ENCODE results near the gene PPARGC1A.

The PPARGC1A gene, protein sequence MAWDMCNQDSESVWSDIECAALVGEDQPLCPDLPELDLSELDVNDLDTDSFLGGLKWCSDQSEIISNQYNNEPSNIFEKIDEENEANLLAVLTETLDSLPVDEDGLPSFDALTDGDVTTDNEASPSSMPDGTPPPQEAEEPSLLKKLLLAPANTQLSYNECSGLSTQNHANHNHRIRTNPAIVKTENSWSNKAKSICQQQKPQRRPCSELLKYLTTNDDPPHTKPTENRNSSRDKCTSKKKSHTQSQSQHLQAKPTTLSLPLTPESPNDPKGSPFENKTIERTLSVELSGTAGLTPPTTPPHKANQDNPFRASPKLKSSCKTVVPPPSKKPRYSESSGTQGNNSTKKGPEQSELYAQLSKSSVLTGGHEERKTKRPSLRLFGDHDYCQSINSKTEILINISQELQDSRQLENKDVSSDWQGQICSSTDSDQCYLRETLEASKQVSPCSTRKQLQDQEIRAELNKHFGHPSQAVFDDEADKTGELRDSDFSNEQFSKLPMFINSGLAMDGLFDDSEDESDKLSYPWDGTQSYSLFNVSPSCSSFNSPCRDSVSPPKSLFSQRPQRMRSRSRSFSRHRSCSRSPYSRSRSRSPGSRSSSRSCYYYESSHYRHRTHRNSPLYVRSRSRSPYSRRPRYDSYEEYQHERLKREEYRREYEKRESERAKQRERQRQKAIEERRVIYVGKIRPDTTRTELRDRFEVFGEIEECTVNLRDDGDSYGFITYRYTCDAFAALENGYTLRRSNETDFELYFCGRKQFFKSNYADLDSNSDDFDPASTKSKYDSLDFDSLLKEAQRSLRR

GRCh38 chr4:23889814-23890341, at the start of gene PPARGC1A:
PPARGC1A (minus strand) TSS chr4:23890047; CDS start chr4:23889957, 90 bp downstream.
- intact Hi-C loops (cut with DNase I; ENCODE audit: low total_unique reads) = no loop called here

DNA sequence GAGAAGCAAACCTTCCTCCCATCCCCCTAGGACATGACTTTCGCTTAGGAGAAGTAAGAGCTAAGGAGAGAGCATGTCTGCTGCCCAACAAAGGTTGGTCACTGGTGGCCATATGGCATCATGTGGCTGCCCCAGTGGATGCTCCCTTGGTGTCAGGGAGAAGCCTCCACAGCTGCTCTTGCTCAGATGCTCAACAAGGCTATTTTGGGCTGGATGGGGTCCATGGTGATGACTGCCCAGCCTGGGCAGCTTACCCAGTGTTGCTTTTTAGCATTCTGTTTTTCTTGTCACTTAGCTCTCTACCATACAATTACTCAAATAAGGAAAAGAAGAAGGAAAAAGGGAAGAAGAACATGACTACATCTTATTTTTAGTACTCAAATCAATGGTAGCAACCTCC, 48.9 kb upstream of the PPARGC1A start:
- Histone ChIP-seq H3K4me1 (peaks cover 0 to 6% (median 2%) of the 10 kb centered on the region in 4 donors), H3K9me3 (no peaks in the 10 kb centered on the region), H3K27ac (no peak overlapping the region), H3K27me3 (no peaks in the 10 kb centered on the region), H3K36me3 (no peaks in the 10 kb centered on the region), H3K4me3 (no peak overlapping the region)
- no peak for DNase-seq
- intact Hi-C loops (cut with DNase I; ENCODE audit: low total_unique reads) = no loop called here
- TF ChIP-seq CTCF (IDR thresholded peaks at IDR 0.05) = no peak

More at GRCh38 chr4:23889814-23890341, at the start of gene PPARGC1A:
- Histone ChIP-seq H3K9me3 (no peaks in the 10 kb centered on the region), H3K36me3 (no peaks in the 10 kb centered on the region), H3K4me3 (peak within 1 kb of the TSS; percentile 56 to 58), H3K27me3 (no peaks in the 10 kb centered on the region), H3K27ac (peak within 1 kb of the TSS; percentile 72 to 81), H3K4me1 (peaks cover 0 to 19% (median 1%) of the 10 kb centered on the region in 4 donors)
- peak; percentile 66 to 84 for DNase-seq
- no peak for TF ChIP-seq CTCF (IDR thresholded peaks at IDR 0.05)

- Histone ChIP-seq H3K4me1 (peaks cover 0 to 6% (median 2%) of the 10 kb centered on the region in 4 donors), H3K4me3 (no peak overlapping the region), H3K27ac (no peak overlapping the region), H3K36me3 (no peaks in the 10 kb centered on the region), H3K9me3 (no peaks in the 10 kb centered on the region), H3K27me3 (no peaks in the 10 kb centered on the region)
- no peak for DNase-seq
- intact Hi-C loops (cut with DNase I; ENCODE audit: low total_unique reads) = no loop called here
- no peak for TF ChIP-seq CTCF (IDR thresholded peaks at IDR 0.05)
Measured at GRCh38 chr4:23937173-23937572, 47.3 kb upstream of the PPARGC1A start.

- peaks cover 0 to 20% (median 7%) of the 10 kb centered on the region in 4 donors for H3K4me1 ChIP-seq
- no peak for TF ChIP-seq CTCF (IDR thresholded peaks at IDR 0.05)
- no peaks in the 10 kb centered on the region for H3K36me3 ChIP-seq
- H3K4me3 ChIP-seq = no peak overlapping the region
- no peaks in the 10 kb centered on the region for H3K27me3 ChIP-seq
- H3K27ac ChIP-seq = no peak overlapping the region
- H3K9me3 ChIP-seq = no peaks in the 10 kb centered on the region
- peak; percentile 84 to 89 for DNase-seq
- intact Hi-C loops (cut with DNase I; ENCODE audit: low total_unique reads) = no loop called here
Measured at GRCh38 chr4:23934915-23935314, 45.1 kb upstream of the PPARGC1A start.

GRCh38 chr4:23934223-23934622, 44.4 kb upstream of the PPARGC1A start:
- peaks cover 0 to 20% (median 7%) of the 10 kb centered on the region in 4 donors for H3K4me1 ChIP-seq
- H3K36me3 ChIP-seq = no peaks in the 10 kb centered on the region
- H3K4me3 ChIP-seq = no peak overlapping the region
- H3K9me3 ChIP-seq = no peaks in the 10 kb centered on the region
- intact Hi-C loops (cut with DNase I; ENCODE audit: low total_unique reads) = no loop called here
- no peak overlapping the region for H3K27ac ChIP-seq
- no peak for DNase-seq
- H3K27me3 ChIP-seq = no peaks in the 10 kb centered on the region
- no peak for TF ChIP-seq CTCF (IDR thresholded peaks at IDR 0.05)
